HepG2 (cell line): ENCODE data around the gene SLC2A2. TPM values are rescaled to one million over a fixed set of nuclear protein-coding genes. Genes with fewer than 3 reads are reported as not detected.

ENCODE experiments used
- BCL6 ChIP-seq: IDR thresholded peaks from 2 replicates; pipeline ENCODE4 v1.6.1; 2016; ENCODE audit warnings: missing genetic modification reagents, missing compliant biosample characterization
- CSRNP1 ChIP-seq: sonication (generic); formaldehyde crosslinking; IDR thresholded peaks from 2 replicates; pipeline ENCODE4 v1.8.1; 2023; ENCODE audit warnings: mild to moderate bottlenecking, missing genetic modification reagents
- GPBP1L1 ChIP-seq: sonication (generic); formaldehyde crosslinking; IDR thresholded peaks from 2 replicates; pipeline ENCODE4 v1.5.0; 2020; ENCODE audit warnings: mild to moderate bottlenecking, missing genetic modification reagents
- JUNB ChIP-seq: sonication (generic); formaldehyde crosslinking; IDR thresholded peaks from 2 replicates; pipeline ENCODE4 v1.8.0; 2022; ENCODE audit warnings: missing genetic modification reagents, mild to moderate bottlenecking, borderline replicate concordance
- KLF15 ChIP-seq: sonication (generic); formaldehyde crosslinking; IDR thresholded peaks from 2 replicates; pipeline ENCODE4 v1.8.1; 2023; ENCODE audit warnings: borderline replicate concordance, mild to moderate bottlenecking, inconsistent platforms, missing genetic modification reagents, mixed read lengths
- MEIS1 ChIP-seq: sonication (generic); formaldehyde crosslinking; IDR thresholded peaks from 2 replicates; pipeline ENCODE4 v1.9.0; 2021; ENCODE audit warnings: mild to moderate bottlenecking, missing genetic modification reagents, moderate library complexity, borderline replicate concordance
- MTA3 ChIP-seq: sonication (generic); formaldehyde crosslinking; IDR thresholded peaks from 2 replicates; pipeline ENCODE4 v1.4.0; 2020; ENCODE audit warnings: missing genetic modification reagents
- PTBP1 ChIP-seq: fragments of 200-400 bp; formaldehyde crosslinking; IDR thresholded peaks from 2 replicates; pipeline ENCODE4 v1.6.1; 2018; ENCODE audit warnings: low read length, low read depth; ENCODE audit not compliant: poor library complexity, severe bottlenecking
- SMARCE1 ChIP-seq: fragments of 450-650 bp; IDR thresholded peaks from 2 replicates; pipeline ENCODE4 v1.6.1; 2017; ENCODE audit warnings: borderline replicate concordance
- SOX13 ChIP-seq, 3 experiments: fragments of 450-650 bp in 1 of 3; sonication (generic) in 1 of 3; formaldehyde crosslinking in 1 of 3; IDR thresholded peaks in 2 of 3; conservative IDR thresholded peaks in 1 of 3; 2 replicates each; pipeline versions ENCODE4 v1.5.0 to v1.6.1; 2016 to 2020; ENCODE audit warnings: antibody characterized with exemption in 1 of 3, mild to moderate bottlenecking in 1 of 3, missing compliant biosample characterization in 1 of 3, missing genetic modification reagents in 1 of 3, moderate library complexity in 1 of 3
- ZNF234 ChIP-seq: sonication (generic); formaldehyde crosslinking; conservative IDR thresholded peaks from 2 replicates; pipeline ENCODE4 v1.5.1; 2020; ENCODE audit warnings: mild to moderate bottlenecking, missing genetic modification reagents
- ZNF446 ChIP-seq: sonication (generic); formaldehyde crosslinking; IDR thresholded peaks from 2 replicates; pipeline ENCODE4 v1.5.0; 2020; ENCODE audit warnings: mild to moderate bottlenecking, missing genetic modification reagents
- ZNF503 ChIP-seq: sonication (generic); formaldehyde crosslinking; IDR thresholded peaks from 2 replicates; pipeline ENCODE4 v1.4.0; 2020; ENCODE audit warnings: missing genetic modification reagents
- ZNF652 ChIP-seq: IDR thresholded peaks from 2 replicates; pipeline ENCODE4 v1.6.1; 2016; ENCODE audit warnings: low read depth, borderline replicate concordance
- polyA plus RNA-seq, 8 experiments: library from polyadenylated mRNA; depleted of rRNA in 3 of 8; stranded (reverse) in 7 of 8; unstranded in 1 of 8; fragments of >200 nt; fragmentation: Illumina TruSeq in 4 of 8; extraction: Trizol in 4 of 8; gene quantifications; 2 replicates each; pipeline versions ENCODE4 v1.2.1 to v1.2.3, GENCODE V29; 2011 to 2016; ENCODE audit warnings: low read depth in 4 of 8, missing spikeins in 1 of 8, mixed read lengths in 1 of 8; ENCODE audit not compliant: insufficient read depth in 1 of 8
- total RNA-seq, 5 experiments: library from RNA; depleted of rRNA; stranded (reverse); fragments of >200 nt; fragmentation: Illumina TruSeq; extraction: Trizol; gene quantifications; 2 replicates each; pipeline ENCODE4 v1.2.3, GENCODE V29; 2016; ENCODE audit warnings: low read depth in 1 of 5
- TF ChIP-seq, protein P1 (sequence below): sonication (generic); formaldehyde crosslinking; IDR thresholded peaks from 2 replicates; pipeline ENCODE4 v1.8.1; 2023; ENCODE audit warnings: mild to moderate bottlenecking, missing genetic modification reagents
- TF ChIP-seq, protein P2 (sequence below): sonication (generic); formaldehyde crosslinking; IDR thresholded peaks from 2 replicates; pipeline ENCODE4 v1.5.1; 2020; ENCODE audit warnings: mild to moderate bottlenecking, missing genetic modification reagents
- TF ChIP-seq, protein P3 (sequence below): sonication (generic); formaldehyde crosslinking; IDR thresholded peaks from 2 replicates; pipeline ENCODE4 v1.5.0; 2020; ENCODE audit warnings: missing genetic modification reagents

SLC2A2 gene
- total and polyA plus RNA-seq, 2 of the 13 experiments (the other 11 are each of a cell fraction or from before 2014, with no cell fraction given): 19.5 to 23.2 TPM

- TF ChIP-seq KLF15 (no peak), GPBP1L1 (CRISPR knock-in tag) (no peak), ZNF503 (CRISPR knock-in tag) (peak; percentile 82; the same call in 1 of the 2 replicates), SMARCE1 (no peak), MTA3 (CRISPR knock-in tag) (no peak), SOX13 (IDR thresholded peaks at IDR 0.05) (0 out of 2 replicates have a peak, but pooled peaks have one; percentile 44), SOX13 (CRISPR knock-in tag; conservative IDR thresholded peaks at IDR 0.05 in 1 of 2, IDR thresholded peaks at IDR 0.05 in 1 of 2) (peak in 1 of 2 experiments; percentile 81; a peak in 2 of 4 replicates), ZNF446 (CRISPR knock-in tag) (no peak), MEIS1 (CRISPR knock-in tag) (peak; percentile 58; the same call in 1 of the 2 replicates), JUNB (CRISPR knock-in tag) (no peak), CSRNP1 (CRISPR knock-in tag) (no peak), ZNF234 (CRISPR knock-in tag) (0 out of 2 replicates have a peak, but pooled peaks have one; percentile 17), ZNF652 (peak; percentile 49; the same call in 1 of the 2 replicates), PTBP1 (no peak), BCL6 (CRISPR knock-in tag) (peak; percentile 99)
- TF ChIP-seq, protein P1, sequence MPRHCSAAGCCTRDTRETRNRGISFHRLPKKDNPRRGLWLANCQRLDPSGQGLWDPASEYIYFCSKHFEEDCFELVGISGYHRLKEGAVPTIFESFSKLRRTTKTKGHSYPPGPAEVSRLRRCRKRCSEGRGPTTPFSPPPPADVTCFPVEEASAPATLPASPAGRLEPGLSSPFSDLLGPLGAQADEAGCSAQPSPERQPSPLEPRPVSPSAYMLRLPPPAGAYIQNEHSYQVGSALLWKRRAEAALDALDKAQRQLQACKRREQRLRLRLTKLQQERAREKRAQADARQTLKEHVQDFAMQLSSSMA (CRISPR knock-in tag): no peak
- TF ChIP-seq, protein P2, sequence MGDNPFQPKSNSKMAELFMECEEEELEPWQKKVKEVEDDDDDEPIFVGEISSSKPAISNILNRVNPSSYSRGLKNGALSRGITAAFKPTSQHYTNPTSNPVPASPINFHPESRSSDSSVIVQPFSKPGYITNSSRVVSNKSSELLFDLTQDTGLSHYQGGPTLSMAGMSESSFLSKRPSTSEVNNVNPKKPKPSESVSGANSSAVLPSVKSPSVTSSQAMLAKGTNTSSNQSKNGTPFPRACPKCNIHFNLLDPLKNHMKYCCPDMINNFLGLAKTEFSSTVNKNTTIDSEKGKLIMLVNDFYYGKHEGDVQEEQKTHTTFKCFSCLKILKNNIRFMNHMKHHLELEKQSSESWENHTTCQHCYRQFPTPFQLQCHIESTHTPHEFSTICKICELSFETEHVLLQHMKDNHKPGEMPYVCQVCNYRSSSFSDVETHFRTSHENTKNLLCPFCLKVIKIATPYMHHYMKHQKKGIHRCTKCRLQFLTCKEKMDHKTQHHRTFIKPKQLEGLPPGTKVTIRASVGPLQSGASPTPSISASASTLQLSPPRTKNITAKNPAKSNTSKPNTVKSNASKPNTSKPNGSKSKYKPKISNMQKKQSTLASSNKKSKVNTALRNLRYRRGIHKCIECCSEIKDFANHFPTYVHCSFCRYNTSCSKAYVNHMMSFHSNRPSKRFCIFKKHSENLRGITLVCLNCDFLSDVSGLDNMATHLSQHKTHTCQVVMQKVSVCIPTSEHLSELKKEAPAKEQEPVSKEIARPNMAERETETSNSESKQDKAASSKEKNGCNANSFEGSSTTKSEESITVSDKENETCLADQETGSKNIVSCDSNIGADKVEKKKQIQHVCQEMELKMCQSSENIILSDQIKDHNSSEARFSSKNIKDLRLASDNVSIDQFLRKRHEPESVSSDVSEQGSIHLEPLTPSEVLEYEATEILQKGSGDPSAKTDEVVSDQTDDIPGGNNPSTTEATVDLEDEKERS (CRISPR knock-in tag): no peak
- TF ChIP-seq, protein P3, sequence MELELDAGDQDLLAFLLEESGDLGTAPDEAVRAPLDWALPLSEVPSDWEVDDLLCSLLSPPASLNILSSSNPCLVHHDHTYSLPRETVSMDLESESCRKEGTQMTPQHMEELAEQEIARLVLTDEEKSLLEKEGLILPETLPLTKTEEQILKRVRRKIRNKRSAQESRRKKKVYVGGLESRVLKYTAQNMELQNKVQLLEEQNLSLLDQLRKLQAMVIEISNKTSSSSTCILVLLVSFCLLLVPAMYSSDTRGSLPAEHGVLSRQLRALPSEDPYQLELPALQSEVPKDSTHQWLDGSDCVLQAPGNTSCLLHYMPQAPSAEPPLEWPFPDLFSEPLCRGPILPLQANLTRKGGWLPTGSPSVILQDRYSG (CRISPR knock-in tag): no peak
These were observed 28.3 kb downstream of the SLC2A2 start (continued) for GRCh38 chr3:170997961-170998913.
